ENCODE measurements around the gene SETD1A.
A peak's percentile ranks its signal among the peaks of the same experiment; 100 is the strongest.

Gene SETD1A

GRCh38 chr16:30987581-30988190 lies 30.1 kb downstream of the SETD1A start:
- DNase-seq (ENCODE audit: low read depth), result no peak
- TF ChIP-seq, protein P1, sequence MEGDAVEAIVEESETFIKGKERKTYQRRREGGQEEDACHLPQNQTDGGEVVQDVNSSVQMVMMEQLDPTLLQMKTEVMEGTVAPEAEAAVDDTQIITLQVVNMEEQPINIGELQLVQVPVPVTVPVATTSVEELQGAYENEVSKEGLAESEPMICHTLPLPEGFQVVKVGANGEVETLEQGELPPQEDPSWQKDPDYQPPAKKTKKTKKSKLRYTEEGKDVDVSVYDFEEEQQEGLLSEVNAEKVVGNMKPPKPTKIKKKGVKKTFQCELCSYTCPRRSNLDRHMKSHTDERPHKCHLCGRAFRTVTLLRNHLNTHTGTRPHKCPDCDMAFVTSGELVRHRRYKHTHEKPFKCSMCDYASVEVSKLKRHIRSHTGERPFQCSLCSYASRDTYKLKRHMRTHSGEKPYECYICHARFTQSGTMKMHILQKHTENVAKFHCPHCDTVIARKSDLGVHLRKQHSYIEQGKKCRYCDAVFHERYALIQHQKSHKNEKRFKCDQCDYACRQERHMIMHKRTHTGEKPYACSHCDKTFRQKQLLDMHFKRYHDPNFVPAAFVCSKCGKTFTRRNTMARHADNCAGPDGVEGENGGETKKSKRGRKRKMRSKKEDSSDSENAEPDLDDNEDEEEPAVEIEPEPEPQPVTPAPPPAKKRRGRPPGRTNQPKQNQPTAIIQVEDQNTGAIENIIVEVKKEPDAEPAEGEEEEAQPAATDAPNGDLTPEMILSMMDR (IDR thresholded peaks at IDR 0.05; ENCODE audit: low read depth, low read length), result no peak
- TF ChIP-seq POLR2A (IDR thresholded peaks at IDR 0.05; ENCODE audit: extremely low read depth, insufficient read length), result no peak
- no peak for TF ChIP-seq MYC (IDR thresholded peaks at IDR 0.05; ENCODE audit: low read depth, low read length)
- TF ChIP-seq MAX (IDR thresholded peaks at IDR 0.05; ENCODE audit: low read depth, low read length), result no peak
- H3K4me3 ChIP-seq (ENCODE audit: low read depth, low read length), result no peak overlapping the region

GRCh38 chr16:30989469-30990047 lies 32.0 kb downstream of the SETD1A start:
- TF ChIP-seq, protein P1 (IDR thresholded peaks at IDR 0.05; ENCODE audit: low read depth, low read length), result no peak
- TF ChIP-seq MYC (IDR thresholded peaks at IDR 0.05; ENCODE audit: low read depth, low read length) (no peak), POLR2A (IDR thresholded peaks at IDR 0.05; ENCODE audit: extremely low read depth, insufficient read length) (no peak)
- no peak overlapping the region for H3K4me3 ChIP-seq (ENCODE audit: low read depth, low read length)
- no peak for DNase-seq (ENCODE audit: low read depth)

DNA sequence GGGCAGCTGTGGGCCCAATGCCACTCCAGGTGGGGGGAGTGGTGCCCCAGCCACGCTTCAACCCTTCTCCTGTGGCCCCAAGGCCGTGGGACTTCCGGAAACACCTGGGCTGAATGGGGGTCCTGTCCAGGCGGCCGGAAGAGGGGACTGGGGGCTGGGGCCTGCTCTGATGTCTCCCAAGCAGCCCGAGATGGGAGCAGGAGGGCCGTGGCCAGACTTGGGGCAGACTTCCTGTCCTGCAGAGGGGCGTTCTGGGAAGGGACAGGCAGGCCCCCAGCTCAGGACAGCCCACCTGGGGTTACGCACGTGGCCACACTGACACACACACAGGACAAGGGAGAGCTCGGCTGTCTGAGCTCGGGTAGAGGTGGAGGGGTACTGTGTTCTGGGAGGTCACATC lies 32.6 kb downstream of the SETD1A start:
- no peak for TF ChIP-seq POLR2A (IDR thresholded peaks at IDR 0.05; ENCODE audit: extremely low read depth, insufficient read length)
- no peak for TF ChIP-seq MAX (IDR thresholded peaks at IDR 0.05; ENCODE audit: low read depth, low read length)
- no peak for TF ChIP-seq MYC (IDR thresholded peaks at IDR 0.05; ENCODE audit: low read depth, low read length)
- TF ChIP-seq, protein P1 (IDR thresholded peaks at IDR 0.05; ENCODE audit: low read depth, low read length), result no peak
- no peak for DNase-seq (ENCODE audit: low read depth)
- H3K4me3 ChIP-seq (ENCODE audit: low read depth, low read length), result no peak overlapping the region

DNA sequence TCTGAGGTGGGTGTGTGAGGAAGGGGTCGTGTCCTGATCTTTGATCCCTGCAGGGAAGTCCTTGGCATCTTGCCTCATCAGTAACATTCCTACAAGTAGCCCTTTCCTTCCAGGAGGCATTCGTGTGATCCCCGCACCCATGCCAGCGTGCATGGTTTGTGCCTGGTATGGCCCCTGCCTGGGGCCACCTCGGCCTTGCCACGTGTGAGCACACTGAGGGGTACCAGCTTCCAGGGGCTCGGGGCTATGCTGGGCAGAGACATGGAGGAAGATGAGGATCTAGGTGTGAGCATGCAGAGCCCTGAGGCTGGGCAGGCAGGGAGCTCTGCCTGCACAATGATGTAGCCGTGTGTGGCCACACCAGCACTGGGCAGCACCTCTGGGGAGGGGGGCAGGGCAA lies 33.5 kb downstream of the SETD1A start:
- TF ChIP-seq, protein P1 (IDR thresholded peaks at IDR 0.05; ENCODE audit: low read depth, low read length), result no peak
- TF ChIP-seq MAX (IDR thresholded peaks at IDR 0.05; ENCODE audit: low read depth, low read length), result no peak
- TF ChIP-seq POLR2A (IDR thresholded peaks at IDR 0.05; ENCODE audit: extremely low read depth, insufficient read length), result no peak
- TF ChIP-seq MYC (IDR thresholded peaks at IDR 0.05; ENCODE audit: low read depth, low read length), result no peak
- no peak overlapping the region for H3K4me3 ChIP-seq (ENCODE audit: low read depth, low read length)
- no peak for DNase-seq (ENCODE audit: low read depth)

DNA sequence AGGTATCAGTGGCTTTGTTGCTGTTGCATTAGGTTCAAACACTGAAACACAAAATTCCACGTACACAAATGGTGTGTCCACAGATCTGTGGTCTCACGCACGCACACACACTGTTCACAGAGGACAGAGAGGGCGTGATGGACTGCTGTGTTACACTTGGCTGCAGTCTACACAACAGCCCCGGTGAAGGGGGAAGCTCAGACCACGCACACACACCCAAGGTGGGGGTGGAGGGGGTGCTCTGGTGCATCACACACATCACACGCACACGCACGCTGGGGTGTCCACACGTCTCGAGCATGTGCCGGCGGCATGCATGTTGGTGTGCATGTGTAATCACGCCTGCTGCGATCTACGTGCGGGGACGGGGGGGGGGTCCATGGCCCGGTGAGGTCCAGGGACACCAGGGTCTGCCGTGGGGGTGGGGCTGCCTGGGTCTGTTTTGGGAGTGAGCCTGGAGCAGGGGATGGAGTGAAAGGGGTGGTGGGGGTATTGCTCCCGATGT lies 34.8 kb downstream of the SETD1A start:
- no peak overlapping the region for H3K4me3 ChIP-seq (ENCODE audit: low read depth, low read length)
- TF ChIP-seq MYC (IDR thresholded peaks at IDR 0.05; ENCODE audit: low read depth, low read length) (no peak), POLR2A (IDR thresholded peaks at IDR 0.05; ENCODE audit: extremely low read depth, insufficient read length) (no peak), MAX (IDR thresholded peaks at IDR 0.05; ENCODE audit: low read depth, low read length) (no peak)
- TF ChIP-seq, protein P1 (IDR thresholded peaks at IDR 0.05; ENCODE audit: low read depth, low read length), result no peak
- peak; percentile 54 for DNase-seq (ENCODE audit: low read depth)

Data from NB4 (cell line).